ENCODE results near the gene DCTN5.

The DCTN5 gene

GRCh38 chr16:23679274-23679985 lies 38.2 kb downstream of the DCTN5 start:
- Histone ChIP-seq H3K9ac (ENCODE audit: low read length in 2 of 2) (no peak overlapping the region), H3K4me1 (ENCODE audit: control insufficient read depth, insufficient read depth, low read length) (peaks cover 13% of the 10 kb centered on the region), H3K4me3 (ENCODE audit: low read length in 2 of 2) (peak overlapping the region; percentile 70 to 73)

GRCh38 chr16:23679986-23680336 lies 38.7 kb downstream of the DCTN5 start:
- H3K4me3 ChIP-seq (ENCODE audit: low read length in 2 of 2) = no peak overlapping the region
- H3K9me3 ChIP-seq (ENCODE audit: control insufficient read depth in 2 of 2, low read length in 2 of 2) = no peaks in the 10 kb centered on the region
- no peak overlapping the region for H3K9ac ChIP-seq (ENCODE audit: low read length in 2 of 2)
- peaks cover 7 to 9% of the 10 kb centered on the region in 2 donors for H3K36me3 ChIP-seq (ENCODE audit: control insufficient read depth in 2 of 2, insufficient read depth in 2 of 2, low read length in 2 of 2)
- no peaks in the 10 kb centered on the region for H3K27me3 ChIP-seq (ENCODE audit: control insufficient read depth in 1 of 2, insufficient read depth in 2 of 2, low read length in 2 of 2)
- peaks cover 13% of the 10 kb centered on the region for H3K4me1 ChIP-seq (ENCODE audit: control insufficient read depth, insufficient read depth, low read length)
- H3K27ac ChIP-seq (ENCODE audit: low read length) = no peak overlapping the region

More at GRCh38 chr16:23679274-23679985, 38.2 kb downstream of the DCTN5 start:
- Histone ChIP-seq H3K36me3 (ENCODE audit: control insufficient read depth in 2 of 2, insufficient read depth in 2 of 2, low read length in 2 of 2) (peaks cover 7 to 9% of the 10 kb centered on the region in 2 donors), H3K27ac (ENCODE audit: low read length) (no peak overlapping the region), H3K9me3 (ENCODE audit: control insufficient read depth in 2 of 2, low read length in 2 of 2) (no peaks in the 10 kb centered on the region), H3K27me3 (ENCODE audit: control insufficient read depth in 1 of 2, insufficient read depth in 2 of 2, low read length in 2 of 2) (no peaks in the 10 kb centered on the region)

GRCh38 chr16:23682181-23682580 lies 40.9 kb downstream of the DCTN5 start:
- Histone ChIP-seq H3K36me3 (ENCODE audit: control insufficient read depth in 2 of 2, insufficient read depth in 2 of 2, low read length in 2 of 2) (peaks cover 7 to 11% of the 10 kb centered on the region in 2 donors), H3K4me3 (ENCODE audit: low read length in 2 of 2) (no peak overlapping the region), H3K9me3 (ENCODE audit: control insufficient read depth in 2 of 2, low read length in 2 of 2) (no peaks in the 10 kb centered on the region), H3K27me3 (ENCODE audit: control insufficient read depth in 1 of 2, insufficient read depth in 2 of 2, low read length in 2 of 2) (no peaks in the 10 kb centered on the region), H3K9ac (ENCODE audit: low read length in 2 of 2) (no peak overlapping the region), H3K4me1 (ENCODE audit: control insufficient read depth, insufficient read depth, low read length) (peaks cover 13% of the 10 kb centered on the region), H3K27ac (ENCODE audit: low read length) (no peak overlapping the region)

DNA sequence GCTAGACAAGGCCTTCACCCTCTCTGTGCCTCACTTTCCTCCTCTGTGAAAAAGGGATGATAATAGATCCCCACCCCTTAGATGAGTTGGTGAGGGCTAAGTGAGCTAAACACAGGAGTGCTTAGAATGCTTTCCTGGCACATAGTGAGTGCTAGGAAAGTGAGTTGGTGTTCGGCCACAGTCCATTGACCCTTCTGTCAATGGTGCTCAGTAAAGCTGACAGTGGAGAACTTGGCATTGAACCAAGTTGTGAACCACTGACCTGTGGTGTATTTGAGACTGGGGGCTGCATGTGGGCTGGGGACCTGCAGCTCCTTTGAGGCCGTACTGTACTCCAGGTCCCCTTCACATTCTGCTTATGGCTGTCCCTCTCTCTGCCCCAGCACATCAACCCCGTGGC lies 42.2 kb downstream of the DCTN5 start:
- Histone ChIP-seq H3K9ac (ENCODE audit: low read length in 2 of 2) (no peak overlapping the region), H3K27me3 (ENCODE audit: control insufficient read depth in 1 of 2, insufficient read depth in 2 of 2, low read length in 2 of 2) (no peaks in the 10 kb centered on the region), H3K4me1 (ENCODE audit: control insufficient read depth, insufficient read depth, low read length) (peaks cover 8% of the 10 kb centered on the region), H3K27ac (ENCODE audit: low read length) (no peak overlapping the region), H3K36me3 (ENCODE audit: control insufficient read depth in 2 of 2, insufficient read depth in 2 of 2, low read length in 2 of 2) (peaks cover 10 to 23% of the 10 kb centered on the region in 2 donors), H3K4me3 (ENCODE audit: low read length in 2 of 2) (no peak overlapping the region), H3K9me3 (ENCODE audit: control insufficient read depth in 2 of 2, low read length in 2 of 2) (no peaks in the 10 kb centered on the region)

- Histone ChIP-seq H3K27ac (ENCODE audit: low read length) (no peak overlapping the region), H3K4me3 (ENCODE audit: low read length in 2 of 2) (no peak overlapping the region), H3K9me3 (ENCODE audit: control insufficient read depth in 2 of 2, low read length in 2 of 2) (no peaks in the 10 kb centered on the region), H3K27me3 (ENCODE audit: control insufficient read depth in 1 of 2, insufficient read depth in 2 of 2, low read length in 2 of 2) (no peaks in the 10 kb centered on the region), H3K4me1 (ENCODE audit: control insufficient read depth, insufficient read depth, low read length) (no peaks in the 10 kb centered on the region), H3K9ac (ENCODE audit: low read length in 2 of 2) (no peak overlapping the region), H3K36me3 (ENCODE audit: control insufficient read depth in 2 of 2, insufficient read depth in 2 of 2, low read length in 2 of 2) (peaks cover 22 to 33% of the 10 kb centered on the region in 2 donors)
These were observed 46.0 kb downstream of the DCTN5 start for GRCh38 chr16:23687034-23687808.

DNA sequence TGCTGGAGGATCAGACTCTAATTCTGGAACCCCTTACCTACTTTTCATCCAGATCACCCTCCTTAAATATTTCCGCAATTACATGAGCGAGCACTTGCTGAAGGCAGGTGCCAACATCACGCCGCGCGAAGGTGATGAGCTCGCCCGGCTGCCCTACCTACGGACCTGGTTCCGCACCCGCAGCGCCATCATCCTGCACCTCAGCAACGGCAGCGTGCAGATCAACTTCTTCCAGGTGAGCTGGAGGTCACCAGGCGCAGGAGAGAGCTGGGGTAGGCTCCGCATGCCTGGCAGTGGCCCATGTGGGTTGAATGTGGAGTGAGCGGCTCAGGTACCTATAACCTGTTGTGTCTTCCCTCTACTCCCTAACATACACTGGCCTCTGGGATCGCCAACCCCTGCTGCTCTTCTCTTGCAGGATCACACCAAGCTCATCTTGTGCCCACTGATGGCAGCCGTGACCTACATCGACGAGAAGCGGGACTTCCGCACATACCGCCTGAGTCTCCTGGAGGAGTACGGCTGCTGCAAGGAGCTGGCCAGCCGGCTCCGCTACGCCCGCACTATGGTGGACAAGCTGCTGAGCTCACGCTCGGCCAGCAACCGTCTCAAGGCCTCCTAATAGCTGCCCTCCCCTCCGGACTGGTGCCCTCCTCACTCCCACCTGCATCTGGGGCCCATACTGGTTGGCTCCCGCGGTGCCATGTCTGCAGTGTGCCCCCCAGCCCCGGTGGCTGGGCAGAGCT lies 48.3 kb downstream of the DCTN5 start:
- Histone ChIP-seq H3K9me3 (ENCODE audit: control insufficient read depth in 2 of 2, low read length in 2 of 2) (no peaks in the 10 kb centered on the region), H3K27me3 (ENCODE audit: control insufficient read depth in 1 of 2, insufficient read depth in 2 of 2, low read length in 2 of 2) (no peaks in the 10 kb centered on the region), H3K9ac (ENCODE audit: low read length in 2 of 2) (no peak overlapping the region), H3K36me3 (ENCODE audit: control insufficient read depth in 2 of 2, insufficient read depth in 2 of 2, low read length in 2 of 2) (peaks cover 15 to 30% of the 10 kb centered on the region in 2 donors), H3K27ac (ENCODE audit: low read length) (no peak overlapping the region), H3K4me3 (ENCODE audit: low read length in 2 of 2) (no peak overlapping the region), H3K4me1 (ENCODE audit: control insufficient read depth, insufficient read depth, low read length) (peaks cover 1% of the 10 kb centered on the region)

DNA sequence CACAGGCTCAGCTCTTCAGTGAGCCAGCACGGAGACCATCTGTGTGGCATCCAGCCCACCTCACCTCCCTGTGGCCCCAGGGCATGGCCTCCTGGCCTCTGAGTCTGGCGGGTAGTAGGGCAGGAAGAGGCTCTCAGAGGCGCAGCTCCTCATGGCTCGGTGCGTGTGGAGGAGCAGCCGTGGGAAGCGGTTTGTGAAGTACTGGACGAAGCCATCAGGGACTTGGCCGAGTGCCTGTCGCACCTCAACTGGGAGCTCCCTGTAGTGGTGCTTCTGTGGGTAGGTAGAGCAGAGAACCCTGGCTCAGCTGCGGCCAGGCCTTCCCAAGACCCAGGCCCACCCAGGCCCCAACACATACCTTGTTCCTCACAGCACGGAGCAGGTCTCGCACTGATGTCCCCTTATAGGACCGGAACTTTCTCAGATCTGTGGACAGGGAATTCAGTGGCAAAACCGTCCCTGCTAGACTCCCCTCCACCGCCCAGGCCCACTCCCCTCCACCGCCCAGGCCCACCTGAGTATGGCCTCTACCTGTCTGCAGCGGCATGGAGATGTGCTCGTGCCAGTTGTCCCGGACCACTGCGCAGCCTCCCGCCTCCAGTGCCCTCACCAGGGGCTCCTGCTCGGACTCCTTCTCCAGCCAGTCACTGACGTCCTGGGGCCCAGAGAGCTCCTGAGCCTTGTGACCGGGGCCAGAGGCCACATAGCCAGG lies 49.7 kb downstream of the DCTN5 start:
- Histone ChIP-seq H3K27me3 (ENCODE audit: control insufficient read depth in 1 of 2, insufficient read depth in 2 of 2, low read length in 2 of 2) (no peaks in the 10 kb centered on the region), H3K9me3 (ENCODE audit: control insufficient read depth in 2 of 2, low read length in 2 of 2) (no peaks in the 10 kb centered on the region), H3K9ac (ENCODE audit: low read length in 2 of 2) (no peak overlapping the region), H3K4me3 (ENCODE audit: low read length in 2 of 2) (no peak overlapping the region), H3K4me1 (ENCODE audit: control insufficient read depth, insufficient read depth, low read length) (peaks cover 7% of the 10 kb centered on the region), H3K36me3 (ENCODE audit: control insufficient read depth in 2 of 2, insufficient read depth in 2 of 2, low read length in 2 of 2) (peaks cover 15 to 30% of the 10 kb centered on the region in 2 donors), H3K27ac (ENCODE audit: low read length) (no peak overlapping the region)

- Histone ChIP-seq H3K27me3 (ENCODE audit: control insufficient read depth in 1 of 2, insufficient read depth in 2 of 2, low read length in 2 of 2) (no peaks in the 10 kb centered on the region), H3K27ac (ENCODE audit: low read length) (no peak overlapping the region), H3K4me3 (ENCODE audit: low read length in 2 of 2) (no peak overlapping the region), H3K36me3 (ENCODE audit: control insufficient read depth in 2 of 2, insufficient read depth in 2 of 2, low read length in 2 of 2) (peaks cover 15 to 30% of the 10 kb centered on the region in 2 donors), H3K9me3 (ENCODE audit: control insufficient read depth in 2 of 2, low read length in 2 of 2) (no peaks in the 10 kb centered on the region), H3K4me1 (ENCODE audit: control insufficient read depth, insufficient read depth, low read length) (peaks cover 7% of the 10 kb centered on the region), H3K9ac (ENCODE audit: low read length in 2 of 2) (no peak overlapping the region)
These were observed 50.4 kb downstream of the DCTN5 start for GRCh38 chr16:23691483-23692189.

GRCh38 chr16:23692190-23692837 lies 51.0 kb downstream of the DCTN5 start:
- H3K36me3 ChIP-seq (ENCODE audit: control insufficient read depth in 2 of 2, insufficient read depth in 2 of 2, low read length in 2 of 2) = peaks cover 15 to 27% of the 10 kb centered on the region in 2 donors
- peaks cover 7% of the 10 kb centered on the region for H3K4me1 ChIP-seq (ENCODE audit: control insufficient read depth, insufficient read depth, low read length)
- no peaks in the 10 kb centered on the region for H3K9me3 ChIP-seq (ENCODE audit: control insufficient read depth in 2 of 2, low read length in 2 of 2)
- H3K27ac ChIP-seq (ENCODE audit: low read length) = no peak overlapping the region
- H3K27me3 ChIP-seq (ENCODE audit: control insufficient read depth in 1 of 2, insufficient read depth in 2 of 2, low read length in 2 of 2) = no peaks in the 10 kb centered on the region
- no peak overlapping the region for H3K4me3 ChIP-seq (ENCODE audit: low read length in 2 of 2)
- H3K9ac ChIP-seq (ENCODE audit: low read length in 2 of 2) = no peak overlapping the region

All from stomach smooth muscle (tissue), 2 donors.